GM21515 (cell line): ENCODE measurements around the gene ZFP42.
"Not testable (repeated sequence)": the region's sequence is repeated elsewhere in the genome, so short reads cannot be mapped to it uniquely, and the experiment has no call there.

Source experiments
- ATAC-seq: cut with Tn5 transposase; IDR thresholded peaks from one replicate; pipeline ENCODE4 v1.9.1; 2021; ENCODE audit not compliant: unreplicated experiment

The ZFP42 gene

DNA sequence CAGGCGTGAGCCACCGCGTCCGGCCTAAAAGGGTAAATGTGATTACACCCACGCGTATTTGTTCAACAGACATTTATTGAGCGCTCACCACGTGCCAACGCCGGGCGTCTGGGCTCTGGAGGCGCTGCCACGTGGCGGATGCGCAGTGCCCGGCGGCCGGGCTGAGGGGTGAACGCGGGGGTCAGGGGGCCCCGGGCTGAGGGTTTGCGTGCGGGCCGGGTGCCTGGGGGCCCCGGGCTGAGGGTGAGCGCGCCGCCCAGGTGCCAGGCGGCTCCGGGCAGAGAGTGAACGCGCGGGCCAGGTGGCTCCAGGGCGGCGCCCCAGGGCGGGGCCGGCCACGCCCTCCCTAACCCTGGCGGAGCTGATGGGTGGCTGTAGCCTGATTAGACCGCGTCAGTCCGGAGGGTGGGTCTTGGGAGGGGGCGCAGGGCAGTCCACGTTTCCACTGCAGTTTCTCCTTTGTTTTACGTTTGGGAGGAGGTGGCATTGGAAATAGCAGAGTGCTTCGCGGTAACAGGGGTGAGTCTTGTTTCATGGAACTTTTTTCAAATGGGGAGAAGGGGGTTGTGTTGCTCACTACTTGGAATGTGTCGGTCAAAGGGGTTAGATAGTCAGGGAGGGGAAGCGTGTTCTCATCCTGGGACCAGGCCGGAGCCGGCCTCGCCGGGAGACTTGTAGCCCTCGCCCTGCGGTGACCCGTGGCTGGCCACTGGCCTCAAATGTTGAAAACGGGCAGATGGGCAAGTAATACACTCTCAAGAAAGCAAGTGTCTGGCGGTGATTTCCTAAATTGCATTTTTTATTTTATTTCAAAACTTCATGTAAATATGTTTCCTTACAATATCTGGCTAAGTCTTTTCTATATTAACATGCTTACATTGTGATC is at the start of gene ZFP42:
TSS of gene ZFP42 (plus strand) at position 450 of the 886 bp plus-strand sequence. CDS start 7,037 bp downstream, outside the sequence.
- no peak for ATAC-seq

DNA sequence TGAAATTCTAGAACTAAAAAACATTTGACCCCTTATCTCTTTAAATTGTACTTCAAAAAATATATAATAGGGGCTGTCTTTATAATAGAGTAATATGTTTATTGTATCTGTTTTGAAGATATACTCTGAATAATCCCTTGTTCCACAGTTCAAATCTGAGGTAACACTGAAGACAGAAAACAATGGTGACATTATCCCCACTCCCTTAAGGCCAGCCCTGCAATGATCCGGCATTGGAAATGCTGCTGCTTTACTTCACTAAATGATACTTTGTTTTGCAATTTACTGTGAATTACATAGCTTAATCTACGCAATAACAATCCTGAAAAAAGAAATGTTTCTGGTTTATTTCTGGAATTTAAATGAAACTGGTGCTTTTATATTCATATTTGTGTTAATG is 34.4 kb upstream of the ZFP42 start:
- ATAC-seq = no peak

DNA sequence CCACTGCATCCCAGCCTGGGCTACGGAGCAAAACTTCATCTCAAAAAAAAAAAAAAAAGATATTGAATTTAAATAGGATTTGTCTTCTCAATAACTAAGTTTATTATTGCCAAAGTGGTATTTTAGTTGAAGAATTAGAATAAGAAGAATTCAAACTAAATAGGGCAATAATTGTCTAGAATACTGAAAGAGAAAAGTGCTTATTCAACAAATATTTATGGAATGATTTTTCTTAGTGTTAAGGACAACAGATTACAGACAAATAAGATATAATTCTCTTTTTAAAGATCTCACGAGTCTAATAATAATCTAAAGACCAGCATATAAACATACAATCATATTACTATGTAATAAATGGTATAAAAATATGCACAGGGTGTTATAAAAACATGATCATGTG is 33.6 kb upstream of the ZFP42 start:
- no peak for ATAC-seq

DNA sequence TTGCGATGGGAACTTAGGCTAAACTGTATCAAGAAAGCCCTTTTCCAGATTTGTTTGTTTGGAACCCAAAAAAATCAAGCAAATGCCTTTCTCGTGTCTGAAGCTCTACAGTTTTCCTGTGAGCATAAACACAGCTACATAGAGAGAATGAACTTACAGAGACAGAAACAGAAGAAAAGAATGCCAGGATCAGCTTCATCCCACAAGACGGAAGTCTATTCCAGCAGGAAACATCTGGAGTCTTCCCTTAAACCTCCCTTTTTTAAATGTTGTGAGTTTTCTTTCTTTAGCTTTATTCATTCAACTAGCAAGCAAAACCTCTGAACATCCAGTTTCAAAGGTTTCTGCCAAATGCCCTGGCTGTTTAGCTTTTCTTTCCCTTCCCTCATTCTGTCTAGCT is 32.6 kb upstream of the ZFP42 start:
- ATAC-seq = no peak

DNA sequence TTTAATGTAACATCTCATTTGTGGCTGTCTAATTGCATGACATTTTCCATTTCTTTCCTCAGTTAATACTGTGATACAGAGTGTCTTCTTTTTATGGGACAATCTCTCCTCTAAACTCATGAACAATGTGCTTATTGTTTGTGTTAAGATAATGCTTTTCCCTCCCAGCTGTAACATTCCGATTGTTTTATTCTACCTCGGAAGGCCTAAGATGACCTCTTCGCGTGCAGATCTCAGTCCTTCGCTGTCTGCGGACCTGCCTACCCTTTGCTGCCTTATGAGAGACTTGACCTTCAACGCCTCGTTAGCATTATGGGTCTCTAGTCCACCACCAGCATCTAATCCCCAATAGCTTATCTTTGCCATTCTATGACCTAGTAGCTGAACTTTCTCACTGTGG is 29.8 kb upstream of the ZFP42 start:
- ATAC-seq = no peak

DNA sequence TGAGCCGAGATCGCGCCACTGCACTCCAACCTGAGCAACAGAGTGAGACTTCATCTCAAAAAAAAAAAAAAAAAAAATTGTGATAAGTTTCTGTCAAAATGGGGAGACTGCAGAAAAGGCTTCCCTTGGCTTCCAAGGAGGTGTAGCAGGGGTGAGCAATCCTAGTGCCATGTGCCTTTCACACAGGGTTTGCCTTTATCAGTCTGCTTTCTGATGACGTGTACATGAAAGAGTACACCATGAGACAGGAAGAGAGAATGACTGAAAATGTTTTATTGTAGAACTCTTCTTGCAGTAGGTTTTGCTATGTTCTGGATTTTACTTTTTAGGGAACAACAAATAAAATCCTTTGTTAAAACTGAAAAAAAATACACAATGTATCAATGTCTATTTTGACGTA is 23.4 kb upstream of the ZFP42 start:
- no peak for ATAC-seq

DNA sequence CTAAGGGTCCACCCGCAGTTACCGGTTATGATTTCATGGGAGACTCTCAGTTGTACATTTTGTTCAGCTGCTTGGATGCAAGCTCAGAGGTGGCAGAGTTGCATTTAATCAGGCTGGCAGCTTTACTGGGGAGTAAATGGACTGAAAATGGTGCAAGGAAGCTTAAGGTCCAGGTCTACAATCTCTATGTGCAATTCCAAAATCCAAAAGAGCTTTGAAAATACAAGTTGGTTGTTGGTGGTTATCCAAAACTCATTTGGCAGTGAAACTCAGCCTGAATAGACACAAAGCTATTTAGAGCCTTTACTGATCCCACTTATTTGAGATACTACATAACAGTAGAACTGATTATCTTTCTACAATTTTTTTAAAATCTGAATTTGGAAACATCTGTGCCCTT is 11.8 kb upstream of the ZFP42 start:
- no peak for ATAC-seq

DNA sequence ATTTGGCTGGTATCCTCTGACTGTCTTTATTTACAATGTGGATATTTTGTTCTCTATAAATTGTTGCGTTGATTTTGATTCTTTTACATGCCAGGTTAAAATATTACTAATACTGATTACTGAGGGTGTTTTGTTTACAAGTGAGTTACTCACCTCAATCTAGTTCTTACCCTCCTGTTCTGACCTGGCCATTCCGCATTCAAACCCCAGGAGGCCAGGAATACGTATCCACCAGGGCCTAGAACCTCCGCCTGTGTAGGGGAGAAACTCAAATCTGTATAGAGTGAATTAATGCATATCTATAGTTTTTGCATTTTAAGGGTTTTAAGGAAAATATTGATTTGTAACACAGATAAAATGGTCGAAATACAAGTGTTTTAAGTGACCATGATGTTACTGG is 2.6 kb upstream of the ZFP42 start:
- no peak for ATAC-seq

DNA sequence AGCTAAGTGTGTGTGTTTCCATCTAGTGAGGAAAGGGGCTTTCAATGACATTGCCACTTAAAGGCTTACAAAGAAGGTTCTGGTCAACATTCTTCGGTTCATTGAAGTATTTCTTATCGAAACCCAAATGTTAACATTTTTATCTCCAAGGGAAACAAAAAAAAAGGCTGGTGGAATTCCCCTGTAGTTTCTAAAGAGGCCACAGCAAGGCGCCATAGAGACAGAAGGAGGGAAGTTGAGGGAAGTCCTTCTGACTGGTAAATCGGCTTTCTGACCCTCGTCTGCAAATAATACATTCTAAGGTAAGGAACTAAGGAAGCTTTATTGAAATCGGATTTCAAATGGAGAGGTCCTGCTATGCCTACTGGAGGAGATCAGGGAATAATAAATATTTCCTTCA is 1.7 kb upstream of the ZFP42 start:
- ATAC-seq = no peak

DNA sequence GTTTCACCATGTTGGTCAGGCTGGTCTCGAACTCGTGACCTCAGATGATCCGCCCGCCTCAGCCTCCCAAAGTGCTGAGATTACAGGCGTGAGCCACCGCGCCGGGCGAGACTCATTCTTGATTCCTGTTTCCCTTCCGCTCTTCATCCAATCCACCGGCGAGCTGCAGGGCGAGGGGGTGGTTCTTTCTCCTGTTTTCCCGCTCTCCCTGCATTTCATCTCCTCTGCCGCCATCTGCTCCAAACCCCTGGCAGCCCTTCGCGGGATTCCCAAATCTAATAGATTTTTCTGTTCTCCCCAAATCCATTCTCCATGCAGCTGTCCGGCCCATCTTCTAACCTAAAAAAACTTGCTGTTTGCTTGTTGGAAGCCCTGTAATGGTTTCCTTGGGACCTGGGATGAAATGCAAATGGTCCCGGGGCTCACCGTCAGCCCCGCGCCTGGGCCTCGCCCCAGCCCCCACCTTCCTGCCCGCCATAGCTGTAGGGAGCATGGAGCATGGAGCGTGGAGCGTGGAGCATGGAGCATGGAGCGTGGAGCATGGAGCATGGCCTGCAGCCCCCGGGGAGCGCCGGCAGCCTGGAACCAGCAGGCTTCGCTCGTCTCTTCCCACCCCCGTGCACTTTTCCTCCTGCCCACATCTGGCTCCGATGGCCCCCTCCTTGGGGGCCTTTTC is 1.1 kb downstream of the ZFP42 start:
- no peak for ATAC-seq

DNA sequence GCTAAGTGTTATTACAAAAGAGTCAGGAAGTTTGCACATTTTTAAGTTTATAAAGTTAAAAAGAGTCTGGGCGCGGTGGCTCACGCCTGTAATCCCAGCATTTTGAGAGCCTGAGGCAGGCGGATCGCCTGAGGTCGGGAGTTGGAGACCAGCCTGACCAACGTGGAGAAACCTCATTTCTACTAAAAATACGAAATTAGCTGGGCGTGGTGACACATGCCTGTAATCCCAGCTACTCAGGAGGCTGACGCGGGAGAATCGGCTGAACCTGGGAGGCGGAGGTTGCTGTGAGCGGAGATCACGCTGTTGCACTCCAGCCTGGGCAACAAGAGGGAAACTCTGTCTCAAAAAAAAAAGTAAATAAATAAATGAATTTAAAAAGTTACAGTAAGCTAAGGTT is 2.4 kb downstream of the ZFP42 start:
- ATAC-seq = not testable (repeated sequence)

DNA sequence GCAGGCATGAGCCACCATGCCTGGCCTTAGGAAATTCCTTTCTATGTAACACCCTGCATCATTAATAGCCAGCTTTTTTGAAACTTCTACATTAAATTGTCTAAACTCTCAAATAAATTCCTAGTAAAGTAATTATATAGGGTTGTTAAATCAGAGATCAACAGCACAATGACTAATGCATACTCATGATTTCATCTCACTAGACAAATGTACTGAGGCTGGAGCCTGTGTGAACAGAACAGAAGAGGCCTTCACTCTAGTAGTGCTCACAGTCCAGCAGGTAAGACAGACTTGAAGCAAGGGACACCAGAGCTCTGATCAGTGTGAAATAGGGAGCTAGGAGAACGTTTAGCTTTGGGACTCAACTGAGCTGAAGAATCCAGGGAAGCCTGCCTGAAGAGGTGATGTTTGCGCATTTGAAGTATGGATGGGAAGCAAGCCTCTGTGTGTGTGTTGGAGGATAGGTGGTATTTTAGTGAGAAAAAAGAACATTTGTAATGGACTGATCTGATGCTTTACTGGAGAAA is 3.9 kb downstream of the ZFP42 start:
- ATAC-seq = no peak

DNA sequence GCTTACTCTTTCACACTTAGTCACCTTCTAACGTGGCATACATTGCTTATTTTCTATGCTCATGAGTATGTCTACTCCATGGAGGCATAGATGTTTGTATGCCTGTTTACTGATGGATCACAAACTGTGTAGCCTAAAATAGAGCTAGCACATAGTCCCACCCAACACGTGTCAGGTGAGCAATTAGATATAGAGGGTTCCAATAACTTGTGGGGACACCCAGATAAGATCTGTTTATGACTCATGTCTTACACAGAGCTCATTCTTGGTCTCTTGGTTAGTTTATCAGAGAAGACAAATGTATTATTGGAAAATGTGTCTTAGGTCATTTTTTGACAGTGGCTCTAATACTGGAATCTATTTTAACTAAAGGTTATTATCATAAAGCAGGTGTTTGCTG is 6.8 kb downstream of the ZFP42 start:
- no peak for ATAC-seq

DNA sequence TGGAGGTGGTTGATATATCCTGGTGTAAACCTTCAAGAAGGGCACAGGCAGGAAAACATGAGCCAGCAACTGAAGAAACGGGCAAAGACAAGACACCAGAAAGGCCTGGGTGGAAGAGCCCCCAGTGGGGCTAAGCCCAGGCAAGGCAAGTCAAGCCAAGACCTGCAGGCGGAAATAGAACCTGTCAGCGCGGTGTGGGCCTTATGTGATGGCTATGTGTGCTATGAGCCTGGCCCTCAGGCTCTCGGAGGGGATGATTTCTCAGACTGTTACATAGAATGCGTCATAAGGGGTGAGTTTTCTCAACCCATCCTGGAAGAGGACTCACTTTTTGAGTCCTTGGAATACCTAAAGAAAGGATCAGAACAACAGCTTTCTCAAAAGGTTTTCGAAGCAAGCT is 7.2 kb downstream of the ZFP42 start:
- no peak for ATAC-seq

DNA sequence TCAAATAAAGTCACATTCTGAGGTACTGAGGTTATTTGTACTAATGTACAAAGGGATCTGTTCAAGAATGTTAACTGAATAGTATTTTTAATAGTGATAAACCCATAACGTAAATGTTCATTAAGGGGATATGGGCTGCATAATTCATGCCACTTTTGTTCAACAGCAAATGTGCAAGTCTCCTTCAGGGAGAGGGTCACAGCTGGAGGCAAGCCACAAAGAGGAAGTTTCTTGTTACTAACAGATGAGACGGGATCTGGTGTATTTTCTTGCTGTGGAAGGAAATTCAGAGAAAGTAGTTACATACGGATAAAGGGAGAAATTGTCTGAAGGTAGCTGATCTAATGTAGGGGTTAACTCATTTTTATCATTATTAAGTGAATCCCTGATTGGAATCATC is 10.0 kb downstream of the ZFP42 start:
- no peak for ATAC-seq

DNA sequence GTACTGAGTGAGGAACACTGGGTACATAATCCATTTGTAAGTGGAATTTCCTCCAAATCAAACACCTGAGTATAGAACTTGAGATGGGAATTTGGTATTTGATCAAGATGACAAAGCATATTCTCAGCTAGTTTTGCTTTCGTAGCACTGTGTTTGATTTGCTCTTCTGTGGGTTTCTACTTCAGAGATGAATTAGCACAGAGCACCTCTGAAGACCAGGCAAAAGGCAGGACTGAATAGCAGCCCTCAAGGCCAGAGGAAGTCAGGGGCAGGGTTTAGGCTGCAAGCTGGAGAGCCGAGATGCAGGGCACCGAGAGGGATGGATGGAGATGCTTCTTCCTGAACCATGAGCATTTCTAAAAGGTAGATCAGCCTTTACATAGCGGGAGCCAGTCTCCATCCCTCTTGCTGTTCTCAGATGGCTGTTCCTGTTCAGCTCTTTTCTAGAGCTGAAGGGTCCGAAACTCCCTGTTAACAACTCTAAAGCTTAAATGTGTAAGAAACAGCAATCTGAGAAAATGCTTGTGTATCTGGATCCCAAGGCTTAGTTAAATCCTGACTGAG is 10.8 kb downstream of the ZFP42 start:
- ATAC-seq = no peak

DNA sequence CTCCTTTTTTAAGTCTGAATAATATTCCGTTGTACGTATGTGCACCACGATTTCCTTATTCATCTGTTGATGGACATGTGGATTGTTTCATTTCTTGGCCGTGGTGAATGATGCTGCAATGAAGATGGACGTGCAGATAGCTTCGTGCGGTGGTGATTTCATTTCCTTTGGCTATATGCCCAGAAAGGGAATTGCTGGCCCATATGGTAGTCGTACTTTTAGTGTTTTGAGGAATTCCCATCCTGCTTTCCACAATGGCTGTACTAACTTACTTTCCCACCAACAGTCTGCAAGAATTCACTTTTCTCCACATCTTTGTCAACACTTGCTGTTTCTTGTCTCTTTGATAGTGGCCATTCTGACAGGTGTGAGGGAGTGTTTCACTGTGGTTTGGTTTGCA is 12.8 kb downstream of the ZFP42 start:
- no peak for ATAC-seq

DNA sequence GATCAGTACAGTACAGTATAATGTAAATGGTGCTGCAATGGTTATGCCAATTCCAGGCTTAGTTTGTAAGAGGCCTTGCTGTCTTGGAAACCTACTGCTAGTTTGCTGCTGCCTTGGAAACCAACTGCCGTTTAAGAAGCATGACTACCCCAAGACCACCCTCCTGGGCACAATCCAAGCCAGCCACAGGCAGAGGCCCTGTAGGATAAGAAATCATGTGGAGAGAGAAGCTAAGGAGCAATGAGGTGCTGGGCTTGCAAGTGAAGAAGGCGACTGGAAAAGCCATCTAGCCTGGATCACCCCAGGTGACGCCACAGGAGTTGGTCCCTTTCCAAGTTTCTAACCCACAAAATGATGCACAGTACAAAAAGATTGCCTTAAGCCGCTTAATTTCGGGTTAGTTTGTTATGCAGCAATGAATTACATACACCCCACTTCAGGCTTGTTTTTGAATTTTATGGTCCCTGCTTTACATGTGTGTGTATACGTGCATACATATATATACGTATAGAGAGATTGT is 16.9 kb downstream of the ZFP42 start:
- no peak for ATAC-seq

DNA sequence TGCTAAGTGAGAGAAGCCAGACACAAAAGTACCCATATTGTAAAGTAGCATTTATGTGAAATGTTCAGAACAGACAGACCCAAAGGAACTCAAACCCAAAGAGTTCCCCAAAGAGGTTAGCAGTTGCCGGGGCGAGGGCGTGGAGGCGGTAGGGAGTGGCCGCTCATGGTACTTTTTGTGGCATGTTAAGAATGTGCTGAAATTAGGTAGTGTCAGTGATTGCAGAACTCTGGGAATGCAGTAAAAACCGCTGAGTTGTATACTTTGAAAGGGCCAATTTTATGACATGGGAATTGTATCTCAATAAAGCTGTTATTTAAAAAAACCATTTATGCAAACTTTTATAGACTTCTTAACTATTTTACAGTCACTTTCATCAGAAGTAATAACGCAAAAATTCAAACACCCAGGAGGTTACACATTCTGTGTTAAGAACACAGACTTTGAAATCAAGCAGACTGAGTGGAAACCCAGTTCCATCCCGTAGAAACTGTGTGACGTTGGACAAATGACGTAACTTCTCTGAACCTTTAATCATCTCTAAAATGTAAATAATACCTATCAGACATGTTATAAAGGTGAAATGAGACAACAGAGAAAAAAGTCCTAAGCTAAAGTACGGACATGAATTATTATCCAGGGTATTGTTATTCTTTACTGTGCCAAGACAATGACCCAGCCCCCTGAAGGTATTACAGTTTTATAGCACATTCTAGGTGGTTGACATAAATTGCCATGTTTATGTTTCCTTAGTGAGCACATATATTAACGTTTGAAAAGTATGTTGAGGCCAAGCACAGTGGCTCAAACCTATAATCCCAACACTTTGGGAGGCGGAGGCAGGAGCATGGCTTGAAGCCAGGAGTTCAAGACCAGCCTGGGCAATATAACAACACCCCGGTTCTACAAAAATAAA is 19.7 kb downstream of the ZFP42 start:
- no peak for ATAC-seq

DNA sequence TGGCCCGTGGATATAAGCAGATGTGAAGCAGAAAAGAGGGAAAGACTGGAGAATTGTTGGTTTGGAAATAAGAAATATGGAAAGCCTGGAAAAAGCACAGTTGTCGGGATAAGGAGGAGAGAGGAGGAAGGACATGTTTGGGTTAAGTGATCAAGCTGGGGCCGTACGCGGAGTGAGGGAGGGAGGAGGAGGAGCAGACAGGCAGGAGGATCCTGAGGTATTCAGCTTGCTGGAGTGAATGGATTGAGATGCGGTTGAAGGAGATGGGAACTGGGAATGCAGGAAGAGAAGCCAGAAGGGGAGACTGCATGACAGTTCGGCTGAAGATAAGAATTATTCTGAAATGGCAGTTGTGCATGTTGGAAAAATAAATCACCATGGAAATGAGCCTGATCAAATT is 21.2 kb downstream of the ZFP42 start:
- no peak for ATAC-seq

DNA sequence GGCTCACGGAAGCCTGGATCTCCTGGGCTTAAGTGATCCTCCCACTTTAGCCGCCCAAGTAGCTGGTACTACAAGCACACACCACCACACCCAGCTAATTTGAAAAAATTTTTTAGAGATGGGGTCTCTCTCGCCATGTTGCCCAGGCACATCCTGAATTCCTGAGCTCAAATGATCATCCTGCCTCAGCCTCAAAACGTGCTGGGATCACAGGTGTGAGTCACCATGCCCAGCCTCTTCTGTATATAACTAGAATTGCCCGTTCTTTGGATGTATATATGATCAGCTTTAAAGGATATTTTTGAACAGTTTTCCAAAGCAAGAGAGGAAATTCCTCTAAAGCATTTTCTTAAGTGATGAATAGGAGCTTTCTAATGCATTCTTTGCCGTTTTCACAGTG is 22.7 kb downstream of the ZFP42 start:
- no peak for ATAC-seq
